Activated CD8-positive, alpha-beta memory T cell treated with anti-CD3 and anti-CD28 coated beads for 4 hours (primary cell): ENCODE results near the gene ITGA5.

ENCODE experiments used
- DNase-seq, 2 donors: peaks; one replicate each; pipeline ENCODE4 v3.0.0-alpha.2; 2020; ENCODE audit warnings: low read depth in 2 of 2

ITGA5 gene

DNA sequence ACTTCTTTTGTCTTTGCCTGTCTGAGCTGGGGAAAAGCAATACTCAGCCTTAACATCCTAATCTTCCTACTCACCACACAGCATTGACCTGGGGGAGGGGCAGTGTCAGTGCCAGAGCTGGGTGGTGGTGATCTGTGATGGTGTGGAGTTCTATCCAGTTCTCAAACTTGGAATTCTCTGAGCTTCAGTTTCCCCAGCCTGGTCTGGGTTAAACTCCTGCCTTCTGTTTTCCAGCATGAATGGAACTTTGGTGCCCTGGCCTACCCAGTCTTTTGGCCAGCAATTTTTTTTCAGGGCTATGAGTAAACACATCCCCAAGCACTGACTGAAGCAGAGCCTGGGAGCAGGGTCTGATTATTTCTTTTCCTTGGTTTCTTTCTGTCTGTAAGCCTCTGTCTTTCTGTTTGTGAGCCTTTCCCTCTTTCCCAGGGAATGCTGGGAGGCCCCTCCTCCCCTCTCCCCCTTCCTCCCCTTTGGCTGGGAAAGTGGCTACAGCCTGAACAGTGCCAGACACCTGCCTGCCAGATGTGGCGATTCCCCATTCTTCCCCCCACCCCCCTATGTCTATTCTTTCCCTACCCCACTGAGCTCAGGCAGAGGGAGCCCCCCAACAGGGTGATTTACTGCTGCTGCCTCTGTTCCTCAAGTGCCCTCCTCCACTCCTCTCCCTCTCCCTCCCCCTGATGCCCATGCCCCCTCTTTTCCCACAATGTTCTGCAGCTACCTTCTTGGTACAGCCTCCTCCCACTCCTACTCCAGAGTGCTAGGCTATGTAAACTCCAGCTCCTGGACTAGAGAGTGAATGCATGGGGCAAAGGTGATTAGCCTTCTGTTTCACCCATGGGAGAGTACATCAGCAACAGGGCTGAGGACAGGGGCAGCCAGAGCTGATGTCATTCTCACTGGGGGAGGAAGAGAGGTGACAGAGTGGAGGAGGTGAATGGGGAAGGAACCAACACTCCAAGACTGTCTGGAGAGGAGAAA lies 65.9 kb downstream of the ITGA5 start:
- no peak for DNase-seq

DNA sequence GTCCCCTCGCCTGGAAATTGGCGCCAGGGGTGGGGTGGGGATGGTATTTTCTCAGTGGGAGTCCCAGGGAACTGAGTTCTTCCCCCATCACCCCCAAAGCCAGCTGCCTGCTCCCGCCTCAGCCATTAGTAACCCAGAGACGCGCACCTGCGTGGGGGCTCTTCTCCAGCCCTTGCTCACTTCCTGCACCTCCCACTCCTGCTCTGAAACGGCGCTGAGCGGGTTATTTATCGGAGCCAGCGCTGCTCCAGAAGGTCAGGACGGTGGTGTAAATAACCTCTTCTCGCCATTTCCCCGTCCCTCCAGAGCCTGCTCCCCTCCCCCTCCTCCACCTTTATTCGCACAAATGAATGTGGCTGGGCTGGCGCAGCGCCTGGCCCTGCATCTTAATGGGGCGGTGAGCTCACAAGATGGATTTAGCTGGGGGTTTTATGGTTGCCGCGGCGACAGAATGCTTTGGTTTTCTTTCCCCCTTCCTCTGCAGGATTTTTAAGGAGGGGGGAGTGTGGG lies 67.0 kb downstream of the ITGA5 start:
- DNase-seq, result peak in 1 of 2 donors; percentile 3

DNA sequence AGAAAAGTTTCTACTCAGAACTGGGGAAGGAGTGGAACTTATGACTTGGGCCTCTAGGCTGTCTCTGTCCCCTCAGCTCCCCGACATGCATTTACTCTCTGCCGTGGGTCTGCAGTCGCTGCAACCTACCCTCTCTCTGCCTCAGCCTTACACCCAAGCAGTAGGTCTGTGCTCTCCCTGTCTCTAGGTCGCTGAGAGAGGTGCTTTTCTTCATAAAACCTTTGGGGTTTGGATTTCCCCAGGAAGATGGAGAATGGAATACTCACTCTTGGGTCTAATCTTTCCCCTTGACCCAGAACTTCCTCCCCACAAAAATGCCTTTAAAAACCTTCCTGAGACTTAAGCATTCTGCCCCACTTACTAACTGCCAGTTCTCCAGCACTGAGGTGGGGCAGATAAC lies 67.7 kb downstream of the ITGA5 start:
- DNase-seq, result no peak

GRCh38 chr12:54350743-54351142 lies 68.3 kb downstream of the ITGA5 start:
- no peak for DNase-seq

DNA sequence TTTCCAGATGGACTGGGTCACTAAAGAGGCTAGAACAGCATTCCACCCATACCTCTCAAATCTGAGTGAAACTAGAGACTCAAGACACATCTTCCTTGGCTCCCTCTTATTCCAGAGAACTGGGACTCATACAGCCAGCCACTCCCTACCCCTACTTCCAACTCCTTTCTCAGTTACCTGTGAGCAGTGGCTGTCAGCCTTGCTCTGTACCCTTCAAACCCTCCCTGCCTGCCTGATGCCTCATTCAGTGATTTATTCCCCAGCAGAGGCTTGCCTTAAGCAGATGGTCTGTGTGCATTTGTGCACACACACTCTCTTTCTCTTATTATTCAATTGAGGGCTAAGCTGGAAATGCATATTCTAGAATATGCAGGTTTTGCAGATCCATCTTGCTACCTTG lies 69.4 kb downstream of the ITGA5 start:
- no peak for DNase-seq

GRCh38 chr12:54349036-54349435 lies 70.0 kb downstream of the ITGA5 start:
- no peak for DNase-seq
